ENCODE data around the gene SLC49A3. TPM values are rescaled to one million over a fixed set of nuclear protein-coding genes. Genes with fewer than 3 reads are reported as not detected.
"Not testable (repeated sequence)": the region's sequence is repeated elsewhere in the genome, so short reads cannot be mapped to it uniquely, and the experiment has no call there.

The SLC49A3 gene
- polyA plus RNA-seq, 1 donor from 2014 or later: not detected

DNA sequence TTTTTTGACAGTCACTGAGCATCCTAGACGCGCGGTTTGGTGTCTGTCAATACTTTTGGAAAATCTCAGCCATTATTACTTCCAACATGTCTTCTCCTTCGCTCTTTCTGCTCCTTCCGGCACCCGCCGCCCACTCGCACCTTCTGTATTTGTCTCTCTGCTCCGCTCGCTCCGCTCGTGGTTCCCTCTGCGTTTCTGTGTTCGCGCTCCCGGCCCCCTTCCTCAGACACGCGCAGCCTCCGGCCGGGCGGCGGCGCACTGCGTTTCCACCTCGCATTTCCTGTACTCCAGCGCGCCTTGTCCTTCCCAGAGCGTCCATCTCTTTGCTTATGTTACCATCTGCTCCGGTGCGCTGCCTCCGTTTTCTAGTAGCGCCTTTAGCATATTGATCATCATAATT, 42.5 kb downstream of the SLC49A3 start:
- H4K20me1 ChIP-seq (ENCODE audit: insufficient read depth): no peaks in the 10 kb centered on the region
- H3K9me3 ChIP-seq (ENCODE audit: low read length): no peaks in the 10 kb centered on the region
- no peak for TF ChIP-seq EZH2 (IDR thresholded peaks at IDR 0.05; ENCODE audit: borderline replicate concordance, insufficient read depth, low read length, poor library complexity, severe bottlenecking)
- no peak for TF ChIP-seq RAD21 (conservative IDR thresholded peaks at IDR 0.05)
- TF ChIP-seq TAF1 (IDR thresholded peaks at IDR 0.05; ENCODE audit: low read depth): no peak
- TF ChIP-seq, protein P1, sequence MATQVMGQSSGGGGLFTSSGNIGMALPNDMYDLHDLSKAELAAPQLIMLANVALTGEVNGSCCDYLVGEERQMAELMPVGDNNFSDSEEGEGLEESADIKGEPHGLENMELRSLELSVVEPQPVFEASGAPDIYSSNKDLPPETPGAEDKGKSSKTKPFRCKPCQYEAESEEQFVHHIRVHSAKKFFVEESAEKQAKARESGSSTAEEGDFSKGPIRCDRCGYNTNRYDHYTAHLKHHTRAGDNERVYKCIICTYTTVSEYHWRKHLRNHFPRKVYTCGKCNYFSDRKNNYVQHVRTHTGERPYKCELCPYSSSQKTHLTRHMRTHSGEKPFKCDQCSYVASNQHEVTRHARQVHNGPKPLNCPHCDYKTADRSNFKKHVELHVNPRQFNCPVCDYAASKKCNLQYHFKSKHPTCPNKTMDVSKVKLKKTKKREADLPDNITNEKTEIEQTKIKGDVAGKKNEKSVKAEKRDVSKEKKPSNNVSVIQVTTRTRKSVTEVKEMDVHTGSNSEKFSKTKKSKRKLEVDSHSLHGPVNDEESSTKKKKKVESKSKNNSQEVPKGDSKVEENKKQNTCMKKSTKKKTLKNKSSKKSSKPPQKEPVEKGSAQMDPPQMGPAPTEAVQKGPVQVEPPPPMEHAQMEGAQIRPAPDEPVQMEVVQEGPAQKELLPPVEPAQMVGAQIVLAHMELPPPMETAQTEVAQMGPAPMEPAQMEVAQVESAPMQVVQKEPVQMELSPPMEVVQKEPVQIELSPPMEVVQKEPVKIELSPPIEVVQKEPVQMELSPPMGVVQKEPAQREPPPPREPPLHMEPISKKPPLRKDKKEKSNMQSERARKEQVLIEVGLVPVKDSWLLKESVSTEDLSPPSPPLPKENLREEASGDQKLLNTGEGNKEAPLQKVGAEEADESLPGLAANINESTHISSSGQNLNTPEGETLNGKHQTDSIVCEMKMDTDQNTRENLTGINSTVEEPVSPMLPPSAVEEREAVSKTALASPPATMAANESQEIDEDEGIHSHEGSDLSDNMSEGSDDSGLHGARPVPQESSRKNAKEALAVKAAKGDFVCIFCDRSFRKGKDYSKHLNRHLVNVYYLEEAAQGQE (IDR thresholded peaks at IDR 0.05; ENCODE audit: borderline replicate concordance): no peak
- no peak for TF ChIP-seq MXI1 (conservative IDR thresholded peaks at IDR 0.05; ENCODE audit: poor library complexity, severe bottlenecking)
- no peak for TF ChIP-seq SMC3 (conservative IDR thresholded peaks at IDR 0.05; ENCODE audit: poor library complexity)
- TF ChIP-seq, protein P2, sequence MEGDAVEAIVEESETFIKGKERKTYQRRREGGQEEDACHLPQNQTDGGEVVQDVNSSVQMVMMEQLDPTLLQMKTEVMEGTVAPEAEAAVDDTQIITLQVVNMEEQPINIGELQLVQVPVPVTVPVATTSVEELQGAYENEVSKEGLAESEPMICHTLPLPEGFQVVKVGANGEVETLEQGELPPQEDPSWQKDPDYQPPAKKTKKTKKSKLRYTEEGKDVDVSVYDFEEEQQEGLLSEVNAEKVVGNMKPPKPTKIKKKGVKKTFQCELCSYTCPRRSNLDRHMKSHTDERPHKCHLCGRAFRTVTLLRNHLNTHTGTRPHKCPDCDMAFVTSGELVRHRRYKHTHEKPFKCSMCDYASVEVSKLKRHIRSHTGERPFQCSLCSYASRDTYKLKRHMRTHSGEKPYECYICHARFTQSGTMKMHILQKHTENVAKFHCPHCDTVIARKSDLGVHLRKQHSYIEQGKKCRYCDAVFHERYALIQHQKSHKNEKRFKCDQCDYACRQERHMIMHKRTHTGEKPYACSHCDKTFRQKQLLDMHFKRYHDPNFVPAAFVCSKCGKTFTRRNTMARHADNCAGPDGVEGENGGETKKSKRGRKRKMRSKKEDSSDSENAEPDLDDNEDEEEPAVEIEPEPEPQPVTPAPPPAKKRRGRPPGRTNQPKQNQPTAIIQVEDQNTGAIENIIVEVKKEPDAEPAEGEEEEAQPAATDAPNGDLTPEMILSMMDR (IDR thresholded peaks at IDR 0.05; ENCODE audit: poor library complexity, severe bottlenecking): no peak
- no peak for TF ChIP-seq EP300 (conservative IDR thresholded peaks at IDR 0.05; ENCODE audit: poor library complexity, severe bottlenecking)
- no peak for TF ChIP-seq POLR2AphosphoS5 (IDR thresholded peaks at IDR 0.05)
- H3K4me3 ChIP-seq (ENCODE audit: low read length): no peak overlapping the region
- H3K27ac ChIP-seq (ENCODE audit: low read length): no peak overlapping the region
- no peak overlapping the region for H3K4me2 ChIP-seq (ENCODE audit: low read length)
- no peaks in the 10 kb centered on the region for H3K9me2 ChIP-seq (ENCODE audit: insufficient read depth, low read length)
- H3K79me2 ChIP-seq (replicated peaks; ENCODE audit: insufficient read depth, low read length): no peaks in the 10 kb centered on the region
- H3K9ac ChIP-seq (ENCODE audit: low read length): no peak overlapping the region
- H3K36me3 ChIP-seq (ENCODE audit: insufficient read depth, low read length): no peaks in the 10 kb centered on the region
- no peaks in the 10 kb centered on the region for H3K27me3 ChIP-seq (ENCODE audit: insufficient read depth, low read depth, low read length)
- no peak overlapping the region for H2AFZ ChIP-seq (ENCODE audit: low read depth, low read length)
- H3F3A ChIP-seq (ENCODE audit: insufficient read depth, low read length, poor library complexity, severe bottlenecking): no peaks in the 10 kb centered on the region

DNA sequence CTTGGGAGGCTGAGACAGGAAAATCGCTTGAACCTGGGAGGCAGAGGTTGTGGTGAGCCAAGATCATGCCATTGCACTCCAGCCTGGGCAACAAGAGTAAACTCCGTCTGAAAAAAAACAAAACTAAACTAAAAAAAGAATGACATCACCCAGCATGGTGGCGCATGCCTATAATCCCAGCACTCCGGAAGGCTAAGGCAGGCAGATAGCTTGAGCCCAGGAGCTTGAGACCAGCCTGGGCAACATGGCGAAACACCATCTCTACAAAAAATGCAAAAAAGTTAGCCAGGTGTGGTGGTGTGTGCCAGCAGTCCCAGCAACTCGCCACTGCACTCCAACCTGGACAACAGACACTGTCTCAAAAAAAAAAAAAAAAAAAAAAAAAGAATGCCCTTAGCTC, 46.6 kb downstream of the SLC49A3 start:
- H3K4me2 ChIP-seq (ENCODE audit: low read length); H3K4me3 ChIP-seq (ENCODE audit: low read length); H3K9me3 ChIP-seq (ENCODE audit: low read length); H3K27ac ChIP-seq (ENCODE audit: low read length); H3F3A ChIP-seq (ENCODE audit: insufficient read depth, low read length, poor library complexity, severe bottlenecking); H3K79me2 ChIP-seq (replicated peaks; ENCODE audit: insufficient read depth, low read length); H3K36me3 ChIP-seq (ENCODE audit: insufficient read depth, low read length); H3K9me2 ChIP-seq (ENCODE audit: insufficient read depth, low read length); H4K20me1 ChIP-seq (ENCODE audit: insufficient read depth); H3K27me3 ChIP-seq (ENCODE audit: insufficient read depth, low read depth, low read length); H3K9ac ChIP-seq (ENCODE audit: low read length); H2AFZ ChIP-seq (ENCODE audit: low read depth, low read length): not testable (repeated sequence)

Measured in neural cell (in vitro differentiated cells).